Measurements from ENCODE around the gene DGCR2. TPM values are rescaled to one million over a fixed set of nuclear protein-coding genes. Genes with fewer than 3 reads are reported as not detected.
"Not testable (repeated sequence)": the region's sequence is repeated elsewhere in the genome, so short reads cannot be mapped to it uniquely, and the experiment has no call there.

DGCR2 gene
- polyA plus RNA-seq, 3 donors, result 66.1 to 84.0 (median 72.6) TPM

DNA sequence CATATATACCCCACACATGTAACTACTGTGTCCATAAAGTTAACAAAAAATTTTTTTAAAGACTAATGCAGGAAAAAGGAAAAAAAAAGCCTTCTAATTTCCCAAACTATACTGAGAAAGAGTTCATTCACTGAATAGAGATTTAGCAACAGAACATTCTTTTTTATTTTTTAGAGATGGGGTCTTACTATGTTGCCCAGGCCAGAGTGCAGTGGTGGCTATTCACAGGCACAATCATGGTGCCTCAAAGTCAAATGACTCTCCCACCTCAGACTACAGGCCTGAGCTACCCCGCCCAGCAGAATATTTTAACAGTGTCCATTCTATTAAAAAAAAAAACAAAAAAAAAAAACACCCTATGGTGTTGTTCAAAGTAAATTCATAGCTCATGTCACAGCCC is 25.7 kb downstream of the DGCR2 start:
- no peak for DNase-seq (ENCODE audit: extremely low read depth in 1 of 11, low read depth in 9 of 11, low spot score in 4 of 11)

DNA sequence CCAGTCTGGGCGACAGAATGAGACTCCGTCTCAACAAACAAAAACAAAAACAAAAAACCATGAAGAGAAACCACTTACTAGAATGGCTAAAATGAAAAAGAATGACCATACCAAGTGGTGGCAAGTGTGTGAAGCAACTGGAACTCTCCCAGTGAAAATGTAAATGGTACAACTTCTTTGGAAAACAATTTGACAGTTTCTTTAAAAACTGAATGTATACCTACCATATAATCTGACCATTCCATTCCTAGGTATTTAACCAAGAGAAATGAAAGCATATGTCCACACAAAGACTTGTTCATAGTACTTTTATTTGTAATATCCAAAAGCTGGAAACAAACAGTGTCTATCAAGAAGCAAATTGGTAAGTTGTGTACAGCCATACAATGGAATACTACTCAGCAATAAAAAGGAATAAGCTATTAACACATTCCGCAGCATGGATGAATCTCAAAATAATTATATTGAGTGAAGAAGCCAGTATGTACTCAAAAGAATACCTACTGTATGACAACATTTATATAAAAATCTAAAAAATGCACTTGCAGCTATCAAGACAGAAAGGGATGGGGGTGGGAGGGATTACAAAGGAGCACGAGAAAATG is 27.7 kb downstream of the DGCR2 start:
- no peak for DNase-seq (ENCODE audit: extremely low read depth in 1 of 11, low read depth in 9 of 11, low spot score in 4 of 11)

DNA sequence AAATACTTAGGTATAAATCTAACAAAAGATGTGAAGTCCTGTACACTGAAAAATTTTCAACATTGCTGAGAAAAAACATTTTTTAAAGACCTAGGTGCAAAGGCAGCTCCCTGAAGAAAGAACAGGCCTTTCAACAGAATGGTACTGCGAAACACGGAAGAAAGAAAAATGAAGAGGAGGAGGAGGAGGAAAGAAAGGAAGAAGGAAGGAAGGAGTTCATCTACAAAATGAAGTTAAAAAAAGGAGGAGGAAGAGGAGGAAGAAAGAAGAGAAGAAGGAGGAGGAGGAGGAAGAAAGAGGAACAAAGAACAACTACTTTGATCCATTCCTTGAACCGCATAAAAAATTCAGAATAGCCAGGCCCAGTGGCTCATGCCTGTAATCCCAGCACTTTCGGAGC is 29.5 kb downstream of the DGCR2 start:
- no peak for DNase-seq (ENCODE audit: extremely low read depth in 1 of 11, low read depth in 9 of 11, low spot score in 4 of 11)

DNA sequence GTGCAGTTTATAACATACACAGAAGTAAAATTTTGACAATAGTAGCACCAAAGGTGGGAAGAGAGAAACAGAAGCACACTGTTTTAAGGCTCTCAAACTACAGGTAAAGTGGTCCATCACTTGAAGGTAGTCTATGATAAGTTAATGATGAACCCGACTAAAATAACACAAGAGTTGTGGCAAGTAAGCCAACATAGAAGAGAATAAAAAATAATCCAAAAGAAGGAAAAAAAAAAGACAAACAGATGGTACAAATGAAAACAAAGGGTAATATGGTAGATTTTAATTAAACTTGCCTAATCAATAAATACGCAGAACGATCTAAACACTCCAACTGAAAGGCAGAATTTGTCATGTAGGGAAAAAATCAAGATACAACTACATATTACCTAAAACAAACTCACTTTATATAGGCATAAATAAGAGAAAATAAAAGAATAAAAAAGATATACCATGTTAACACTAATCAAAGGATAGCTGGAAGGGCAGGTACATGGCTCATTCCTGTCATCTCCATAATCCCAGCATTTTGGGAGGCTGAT is 31.6 kb downstream of the DGCR2 start:
- DNase-seq (ENCODE audit: extremely low read depth in 1 of 11, low read depth in 9 of 11, low spot score in 4 of 11), result no peak

DNA sequence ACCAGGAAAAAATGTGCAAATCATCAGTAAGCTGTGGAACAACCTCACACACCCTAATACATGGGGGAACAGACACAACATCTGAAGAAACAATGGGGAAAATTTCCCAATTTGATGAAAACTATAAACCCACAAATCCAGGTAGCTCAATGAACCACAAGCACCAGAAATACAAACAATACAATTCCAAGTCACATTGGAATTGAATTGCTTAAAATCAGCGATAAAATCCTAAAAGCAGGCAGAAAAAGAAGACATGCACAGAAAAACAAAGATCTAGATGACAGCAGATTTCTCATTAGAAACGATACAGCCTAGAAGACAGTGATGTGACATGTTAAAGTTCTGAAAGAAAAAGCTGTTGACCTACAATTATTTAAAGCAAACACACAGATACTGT is 32.0 kb downstream of the DGCR2 start:
- no peak for DNase-seq (ENCODE audit: extremely low read depth in 1 of 11, low read depth in 9 of 11, low spot score in 4 of 11)

DNA sequence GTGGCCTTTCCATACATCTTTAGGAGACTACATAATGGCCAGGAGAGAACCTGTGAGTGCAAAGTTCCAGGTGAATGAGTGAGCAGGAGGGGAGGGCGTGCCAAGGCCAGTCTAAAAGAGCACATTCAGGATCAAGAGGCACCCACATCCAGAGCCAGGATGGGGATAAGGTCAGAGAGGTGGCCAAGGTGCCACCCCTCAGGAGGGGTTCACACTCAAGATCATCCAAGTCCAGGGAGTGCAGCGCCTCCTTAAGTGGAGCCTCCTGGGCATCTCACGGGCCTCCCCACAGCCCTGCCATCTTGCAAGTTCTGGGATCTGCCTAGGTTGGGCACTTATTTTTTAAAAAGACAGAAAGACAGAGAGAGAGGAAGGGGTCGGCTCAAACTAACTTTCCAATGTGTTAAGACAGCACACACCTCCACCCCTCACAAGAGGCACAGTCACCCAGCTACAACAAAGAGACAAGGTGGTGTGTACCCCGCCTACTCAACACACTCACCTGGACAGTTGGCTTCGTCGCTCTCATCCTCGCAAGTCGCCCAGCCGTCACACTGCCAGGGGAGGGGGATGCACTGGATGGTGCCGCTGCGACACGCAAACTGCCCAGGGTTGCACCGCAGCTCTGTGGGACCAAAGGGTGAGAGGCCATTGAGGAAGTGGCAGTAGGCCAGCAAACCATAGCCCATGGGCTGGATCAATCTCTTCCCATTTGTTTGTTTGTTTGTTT is 33.2 kb downstream of the DGCR2 start:
- no peak for DNase-seq (ENCODE audit: extremely low read depth in 1 of 11, low read depth in 9 of 11, low spot score in 4 of 11)

DNA sequence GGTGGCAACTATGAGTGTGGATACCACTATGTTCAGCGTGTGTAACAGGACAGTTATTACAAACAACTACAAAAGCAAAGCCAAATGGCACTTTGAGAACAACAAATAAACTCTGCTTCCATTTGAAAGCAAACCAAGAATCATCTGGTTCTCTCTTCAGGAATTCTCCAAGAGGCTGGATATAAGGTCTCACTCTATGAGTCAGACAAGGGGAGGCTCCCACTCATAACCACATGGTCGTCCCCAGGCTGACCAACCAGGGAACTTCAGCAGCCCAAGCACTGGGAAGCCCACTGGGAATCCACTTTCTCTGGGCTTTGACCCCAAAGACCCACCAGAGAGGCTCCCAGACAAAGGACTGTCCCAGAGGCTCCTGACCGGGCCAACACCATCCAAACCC is 35.3 kb downstream of the DGCR2 start:
- no peak for DNase-seq (ENCODE audit: extremely low read depth in 1 of 11, low read depth in 9 of 11, low spot score in 4 of 11)

DNA sequence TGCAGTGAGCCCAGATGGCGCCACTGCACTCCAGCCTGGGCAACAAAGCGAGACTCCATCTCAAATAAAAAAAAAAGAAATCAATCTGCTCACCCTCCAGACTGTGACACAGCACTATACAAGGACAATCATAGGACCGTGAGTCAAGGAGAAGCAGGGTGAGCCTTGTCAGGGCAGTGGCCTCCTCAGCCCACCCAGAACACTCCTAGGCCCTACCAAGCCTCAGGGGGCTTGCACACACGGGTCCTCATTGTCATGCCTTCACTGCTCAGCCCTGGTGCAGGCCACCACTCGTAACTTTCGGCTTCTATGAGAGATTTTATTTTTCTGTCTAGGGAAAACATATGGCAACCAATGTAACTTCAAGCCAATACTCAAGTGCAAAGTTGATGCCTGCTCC is 35.8 kb downstream of the DGCR2 start:
- no peak for DNase-seq (ENCODE audit: extremely low read depth in 1 of 11, low read depth in 9 of 11, low spot score in 4 of 11)

DNA sequence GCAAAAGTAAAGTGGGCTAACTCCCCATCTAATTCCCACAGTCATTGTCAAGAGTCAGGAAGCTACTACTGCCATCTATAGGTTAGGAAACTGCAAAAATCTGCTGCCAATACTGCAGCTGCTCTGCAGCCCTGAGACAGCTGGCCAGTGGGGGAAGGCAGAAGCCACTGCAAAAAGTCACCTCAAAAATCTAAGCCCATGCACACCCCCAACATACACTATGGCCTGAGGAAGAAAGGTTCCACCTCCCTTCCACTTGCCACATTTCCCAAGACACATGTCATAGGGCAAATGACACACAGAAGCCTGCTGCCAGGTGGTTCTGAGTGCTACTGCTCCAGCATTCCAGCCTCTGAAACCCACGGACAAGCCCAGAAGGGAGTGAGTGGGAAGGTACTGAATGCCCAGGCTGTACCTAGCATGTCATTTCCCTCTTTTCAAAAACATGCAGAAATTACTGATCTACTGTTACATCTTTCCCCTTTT is 36.9 kb downstream of the DGCR2 start:
- DNase-seq (ENCODE audit: extremely low read depth in 1 of 11, low read depth in 9 of 11, low spot score in 4 of 11), result no peak

DNA sequence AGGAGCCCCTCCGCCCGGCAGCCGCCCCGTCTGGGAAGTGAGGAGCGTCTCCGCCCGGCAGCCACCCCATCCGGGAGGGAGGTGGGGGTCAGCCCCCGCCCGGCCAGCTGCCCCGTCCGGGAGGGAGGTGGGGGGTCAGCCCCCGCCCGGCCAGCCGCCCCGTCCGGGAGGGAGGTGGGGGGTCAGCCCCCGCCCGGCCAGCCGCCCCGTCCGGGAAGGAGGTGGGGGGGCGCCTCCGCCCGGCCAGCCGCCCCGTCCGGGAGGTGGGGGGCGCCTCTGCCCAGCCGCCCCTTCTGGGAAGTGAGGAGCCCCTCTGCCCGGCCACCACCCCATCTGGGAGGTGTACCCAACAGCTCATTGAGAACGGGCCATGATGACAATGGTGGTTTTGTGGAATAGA is 37.6 kb downstream of the DGCR2 start:
- DNase-seq (ENCODE audit: extremely low read depth in 1 of 11, low read depth in 9 of 11, low spot score in 4 of 11), result not testable (repeated sequence)

DNA sequence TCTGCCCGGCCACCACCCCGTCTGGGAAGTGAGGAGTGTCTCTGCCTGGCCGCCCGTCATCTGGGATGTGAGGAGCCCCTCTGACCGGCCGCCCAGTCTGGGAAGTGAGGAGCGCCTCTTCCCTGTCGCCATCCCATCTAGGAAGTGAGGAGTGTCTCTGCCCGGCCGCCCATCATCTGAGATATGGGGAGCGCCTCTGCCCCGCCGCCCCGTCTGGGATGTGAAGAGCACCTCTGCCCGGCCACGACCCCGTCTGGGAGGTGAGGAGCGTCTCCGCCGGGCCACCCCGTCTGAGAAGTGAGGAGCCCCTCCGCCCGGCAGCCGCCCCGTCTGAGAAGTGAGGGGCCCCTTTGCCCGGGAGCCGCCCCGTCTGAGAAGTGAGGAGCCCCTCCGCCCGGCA is 38.1 kb downstream of the DGCR2 start:
- DNase-seq (ENCODE audit: extremely low read depth in 1 of 11, low read depth in 9 of 11, low spot score in 4 of 11), result not testable (repeated sequence)

DNA sequence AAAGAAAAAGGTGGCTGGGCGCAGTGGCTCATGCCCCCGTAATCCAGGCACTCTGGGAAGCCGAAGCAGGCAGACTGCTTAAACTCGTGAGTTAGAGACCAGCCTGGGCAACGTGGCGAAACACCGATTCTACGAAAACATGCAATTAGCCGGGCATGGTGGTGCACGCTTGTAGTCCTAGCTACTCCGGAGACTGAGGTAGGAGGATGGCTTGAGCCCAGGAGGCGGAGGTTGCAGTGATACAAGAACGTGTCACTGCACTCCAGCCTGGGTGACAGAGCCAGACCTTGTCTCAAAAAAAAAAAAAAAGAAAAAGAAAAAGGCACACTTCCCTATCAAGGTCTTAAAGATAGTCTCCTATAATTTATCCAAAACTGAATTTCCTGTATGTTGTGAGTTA is 39.4 kb downstream of the DGCR2 start:
- DNase-seq (ENCODE audit: extremely low read depth in 1 of 11, low read depth in 9 of 11, low spot score in 4 of 11), result no peak

DNA sequence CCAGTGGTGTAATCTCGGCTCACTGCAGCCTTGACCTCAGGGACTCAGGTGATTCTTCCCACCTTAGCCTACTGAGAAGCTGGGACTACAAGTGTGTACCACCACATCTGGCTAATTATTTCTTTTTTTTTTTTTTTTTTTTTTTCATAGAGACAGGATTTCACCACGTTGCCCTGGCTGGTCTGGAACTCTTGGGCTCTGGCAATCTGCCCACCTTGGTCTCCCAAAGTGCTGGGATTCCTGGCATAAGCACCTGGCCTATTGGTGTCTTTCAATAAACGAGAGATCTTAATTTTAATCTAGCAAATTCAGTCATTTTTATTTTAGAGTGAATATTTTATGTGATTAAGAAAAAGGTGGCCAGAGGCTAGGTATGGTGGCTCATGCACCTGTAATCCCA is 40.1 kb downstream of the DGCR2 start:
- no peak for DNase-seq (ENCODE audit: extremely low read depth in 1 of 11, low read depth in 9 of 11, low spot score in 4 of 11)

DNA sequence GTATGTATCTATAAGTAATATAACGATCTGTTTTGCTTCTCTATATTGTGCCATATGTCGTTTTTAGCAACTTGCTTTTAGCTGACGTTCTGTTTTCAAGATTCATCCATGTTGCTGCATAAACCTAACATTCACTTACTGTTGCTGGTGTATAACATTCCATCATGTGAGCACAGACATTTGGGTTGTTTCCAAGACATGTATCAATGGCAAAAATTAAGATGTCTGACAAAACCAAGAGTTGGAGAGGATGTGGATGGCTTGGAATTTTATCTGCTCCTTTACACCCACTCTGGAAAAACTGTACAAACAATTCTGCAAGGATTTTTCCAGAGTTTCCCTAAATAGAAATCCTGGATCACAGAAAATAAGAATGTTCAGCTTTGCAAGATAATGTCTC is 40.9 kb downstream of the DGCR2 start:
- no peak for DNase-seq (ENCODE audit: extremely low read depth in 1 of 11, low read depth in 9 of 11, low spot score in 4 of 11)

DNA sequence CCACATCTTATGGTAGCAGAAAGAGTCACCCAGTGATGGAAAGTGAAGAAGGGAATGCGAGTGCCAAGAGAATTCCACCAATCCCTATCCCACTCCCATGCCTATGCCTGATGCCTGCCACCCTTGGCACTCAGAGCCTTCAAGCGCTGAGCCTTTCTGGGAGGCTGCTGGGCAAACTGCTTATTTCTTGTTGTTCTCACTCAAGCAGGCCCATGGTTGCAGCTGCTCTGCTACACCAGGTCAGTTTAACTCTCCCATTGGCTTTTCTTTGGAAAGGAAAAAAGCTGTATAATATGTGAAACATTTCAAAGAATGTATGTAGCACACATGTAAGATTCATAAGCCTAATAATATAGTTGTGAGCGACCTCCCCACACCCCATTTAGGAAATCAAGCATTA is 41.4 kb downstream of the DGCR2 start:
- no peak for DNase-seq (ENCODE audit: extremely low read depth in 1 of 11, low read depth in 9 of 11, low spot score in 4 of 11)

DNA sequence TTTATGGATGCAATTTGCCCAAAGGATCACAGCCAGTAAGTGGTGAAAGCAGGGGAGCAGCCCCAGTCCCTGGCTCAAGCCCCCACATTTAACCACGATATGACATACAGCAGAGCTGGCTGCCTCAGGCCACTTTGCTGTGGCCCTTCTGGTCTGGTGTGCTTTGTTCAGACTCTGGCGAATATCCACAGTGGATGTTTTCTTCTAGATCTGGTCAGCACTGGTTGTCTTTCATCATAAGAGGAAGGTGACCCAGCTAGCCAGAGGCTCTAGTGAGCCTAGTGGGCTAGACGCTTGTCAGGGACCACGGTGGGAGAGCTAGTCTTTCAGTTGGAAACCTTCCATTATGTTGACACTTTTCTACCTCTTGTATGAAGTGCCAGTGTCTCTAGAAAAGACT is 42.5 kb downstream of the DGCR2 start:
- no peak for DNase-seq (ENCODE audit: extremely low read depth in 1 of 11, low read depth in 9 of 11, low spot score in 4 of 11)

DNA sequence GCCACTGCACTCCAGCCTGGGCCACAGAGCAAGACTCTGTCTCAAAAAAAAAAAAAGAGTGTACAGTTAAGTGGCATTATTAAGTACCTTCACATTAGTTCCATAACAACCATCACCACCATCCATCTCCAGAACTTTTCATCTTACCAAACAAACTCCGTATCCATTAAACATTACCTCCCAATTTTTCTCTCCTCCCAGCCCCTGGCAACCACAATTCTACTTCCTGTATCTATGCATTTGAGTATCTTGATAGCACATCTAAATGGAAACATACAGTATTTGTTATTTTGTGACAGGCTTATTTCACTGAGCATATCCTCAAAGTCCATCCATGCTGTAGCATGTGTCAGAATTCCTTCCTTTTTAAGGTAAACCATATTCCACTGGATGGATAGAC is 46.8 kb downstream of the DGCR2 start:
- DNase-seq (ENCODE audit: extremely low read depth in 1 of 11, low read depth in 9 of 11, low spot score in 4 of 11), result no peak

DNA sequence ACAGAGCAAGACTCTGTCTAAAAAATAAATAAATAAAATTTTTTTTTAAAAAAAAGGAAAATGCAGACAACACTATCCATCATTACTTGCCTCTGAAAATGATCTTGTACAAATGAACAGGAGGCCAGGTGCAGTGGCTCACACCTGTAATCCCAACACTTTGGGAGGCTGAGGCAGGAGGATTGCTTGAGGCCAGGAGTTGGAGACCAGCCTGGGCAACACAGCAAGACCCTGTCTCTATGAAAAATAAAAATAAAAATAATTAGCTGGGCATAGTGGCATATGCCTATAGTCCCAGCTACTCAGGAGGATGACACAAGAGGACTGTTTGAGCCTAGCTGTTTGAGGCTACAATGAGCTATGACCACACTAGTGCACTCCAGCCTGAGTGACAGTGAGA is 49.4 kb downstream of the DGCR2 start:
- not testable (repeated sequence) for DNase-seq (ENCODE audit: extremely low read depth in 1 of 11, low read depth in 9 of 11, low spot score in 4 of 11)

DNA sequence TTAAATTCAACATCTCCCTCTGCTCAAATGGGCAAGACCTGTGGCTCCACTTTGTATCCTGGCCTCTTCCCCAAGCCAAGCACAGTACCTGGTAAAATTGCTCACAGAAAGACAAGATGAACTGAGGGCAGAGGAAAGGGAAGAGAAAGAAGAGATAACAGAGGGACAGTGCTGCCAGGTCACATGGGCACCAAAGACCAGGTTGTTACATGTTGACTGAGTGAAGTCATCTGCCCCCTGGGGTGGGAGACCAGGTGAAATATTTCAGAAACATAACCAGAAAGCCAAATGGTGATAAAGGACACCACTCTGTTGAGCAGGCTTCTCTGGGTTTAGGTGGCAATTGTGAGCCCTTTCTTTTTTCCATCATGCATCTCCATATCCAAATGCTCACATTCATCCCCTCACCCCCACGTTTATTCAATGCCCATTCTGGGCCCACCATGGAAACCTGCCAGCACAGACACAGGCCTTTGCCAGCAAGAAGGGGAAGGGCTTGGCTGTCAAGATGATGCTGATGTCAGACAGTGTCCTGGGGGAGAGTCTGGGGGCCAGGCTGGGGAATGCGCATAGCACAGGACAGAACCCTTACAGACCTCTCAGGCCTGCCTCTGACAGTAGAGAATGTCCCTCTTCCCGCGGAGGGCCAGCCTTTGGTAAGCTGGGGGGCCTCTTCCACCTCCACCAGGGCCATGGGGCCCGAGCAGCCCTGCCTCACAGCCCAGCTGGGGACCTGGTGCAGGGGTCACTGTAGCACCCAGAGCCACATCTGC is 51.6 kb downstream of the DGCR2 start:
- no peak for DNase-seq (ENCODE audit: extremely low read depth in 1 of 11, low read depth in 9 of 11, low spot score in 4 of 11)

DNA sequence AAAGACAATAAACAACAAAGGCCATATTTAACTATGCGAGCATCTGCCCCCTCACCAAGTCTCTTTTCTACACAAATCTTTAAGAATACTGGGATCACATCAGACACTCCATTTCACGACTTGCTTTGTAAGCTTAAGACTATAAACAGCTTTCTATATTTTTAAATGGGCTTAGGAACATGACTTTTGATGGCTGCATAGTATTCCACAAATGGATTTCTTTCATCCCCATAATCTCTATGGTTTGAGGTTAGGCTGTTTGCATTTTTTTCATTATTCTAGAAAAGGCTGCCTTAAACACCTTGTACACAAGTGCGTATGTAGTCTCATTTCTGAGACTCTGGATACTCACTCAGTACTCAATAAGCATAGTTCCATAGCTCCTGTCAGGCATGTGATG is 52.8 kb downstream of the DGCR2 start:
- DNase-seq (ENCODE audit: extremely low read depth in 1 of 11, low read depth in 9 of 11, low spot score in 4 of 11), result no peak

Data from renal cortex interstitium (tissue), 11 donors.